H9 (cell line): ENCODE measurements around the gene CLINT1. TPM values are rescaled to one million over a fixed set of nuclear protein-coding genes. Genes with fewer than 3 reads are reported as not detected.

Experiments
- DNase-seq: peaks from one replicate; pipeline ENCODE4 v3.0.0-alpha.2; 2017
- H2AFZ ChIP-seq: one replicate; pipeline ENCODE4 v1.6.1; 2013; ENCODE audit warnings: mild to moderate bottlenecking, low read length, control low read depth, moderate library complexity
- H2AK5ac ChIP-seq: 2 replicates; pipeline ENCODE4 v1.6.1; 2013; ENCODE audit warnings: low read length, control low read depth, mixed read lengths; ENCODE audit not compliant: insufficient read length
- H2BK120ac ChIP-seq: one replicate; pipeline ENCODE4 v1.6.1; 2013; ENCODE audit warnings: low read depth, mild to moderate bottlenecking, low read length, control low read depth, inconsistent platforms; ENCODE audit not compliant: poor library complexity, severe bottlenecking
- H2BK12ac ChIP-seq: 2 replicates; pipeline ENCODE4 v1.6.1; 2013; ENCODE audit warnings: low read length, control low read depth, mixed read lengths, low read depth; ENCODE audit not compliant: insufficient read length
- H2BK15ac ChIP-seq: 2 replicates; pipeline ENCODE4 v1.6.1; 2013; ENCODE audit warnings: low read depth, low read length, control low read depth
- H2BK20ac ChIP-seq: one replicate; pipeline ENCODE4 v1.6.1; 2013; ENCODE audit warnings: low read depth, mild to moderate bottlenecking, low read length, control low read depth, inconsistent platforms; ENCODE audit not compliant: poor library complexity, severe bottlenecking
- H2BK5ac ChIP-seq: 2 replicates; pipeline ENCODE4 v1.6.1; 2013; ENCODE audit warnings: low read length, control low read depth, mixed read lengths; ENCODE audit not compliant: insufficient read length
- H3K14ac ChIP-seq: 2 replicates; pipeline ENCODE4 v1.6.1; 2013; ENCODE audit warnings: low read length, control low read depth; ENCODE audit not compliant: insufficient read depth
- H3K18ac ChIP-seq: 2 replicates; pipeline ENCODE4 v1.6.1; 2013; ENCODE audit warnings: low read depth, mild to moderate bottlenecking, mixed read lengths, low read length, control low read depth; ENCODE audit not compliant: insufficient read length
- H3K23ac ChIP-seq: 2 replicates; pipeline ENCODE4 v1.6.1; 2013; ENCODE audit warnings: low read length, control low read depth, mixed read lengths, low read depth; ENCODE audit not compliant: insufficient read length
- H3K23me2 ChIP-seq: 2 replicates; pipeline ENCODE4 v1.6.1; 2013; ENCODE audit warnings: low read depth, mild to moderate bottlenecking, mixed read lengths, low read length, control low read depth; ENCODE audit not compliant: insufficient read length, poor library complexity, severe bottlenecking
- H3K27ac ChIP-seq: 2 replicates; pipeline ENCODE4 v1.5.1; 2013; ENCODE audit warnings: low read length, control low read depth, mixed read lengths, low read depth; ENCODE audit not compliant: insufficient read length
- H3K27me3 ChIP-seq: 2 replicates; pipeline ENCODE4 v1.6.1; 2013; ENCODE audit warnings: low read length, control low read depth, inconsistent platforms; ENCODE audit not compliant: insufficient read depth
- H3K4ac ChIP-seq: 2 replicates; pipeline ENCODE4 v1.6.1; 2013; ENCODE audit warnings: low read depth, mild to moderate bottlenecking, control low read depth, inconsistent platforms, low read length, moderate library complexity
- H3K4me1 ChIP-seq: 2 replicates; pipeline ENCODE4 v1.6.1; 2013; ENCODE audit warnings: low read length, control low read depth, inconsistent platforms; ENCODE audit not compliant: insufficient read depth
- H3K4me2 ChIP-seq: 2 replicates; pipeline ENCODE4 v1.6.1; 2013; ENCODE audit warnings: low read length, control low read depth, mixed read lengths; ENCODE audit not compliant: insufficient read length, insufficient read depth
- H3K56ac ChIP-seq: 2 replicates; pipeline ENCODE4 v1.6.1; 2013; ENCODE audit warnings: low read depth, mild to moderate bottlenecking, mixed read lengths, low read length, control low read depth; ENCODE audit not compliant: insufficient read length
- H3K79me1 ChIP-seq: 2 replicates; pipeline ENCODE4 v1.6.1; 2013; ENCODE audit warnings: low read depth, mild to moderate bottlenecking, moderate library complexity, low read length, control low read depth, inconsistent platforms; ENCODE audit not compliant: insufficient read depth, poor library complexity, severe bottlenecking
- H3K79me2 ChIP-seq: 2 replicates; pipeline ENCODE4 v1.6.1; 2013; ENCODE audit warnings: low read length, control low read depth, inconsistent platforms; ENCODE audit not compliant: insufficient read depth
- H3K9ac ChIP-seq: 2 replicates; pipeline ENCODE4 v1.6.1; 2013; ENCODE audit warnings: low read length, control low read depth, mixed read lengths; ENCODE audit not compliant: insufficient read length; ENCODE audit errors: extremely low read depth
- H3K9me3 ChIP-seq: one replicate; pipeline ENCODE4 v1.6.1; 2013; ENCODE audit warnings: low read depth, low read length, inconsistent platforms; ENCODE audit not compliant: control insufficient read depth
- H3T11ph ChIP-seq: one replicate; pipeline ENCODE4 v1.6.1; 2013; ENCODE audit warnings: mild to moderate bottlenecking, low read length, control low read depth, inconsistent platforms
- H4K20me1 ChIP-seq: one replicate; pipeline ENCODE4 v1.6.1; 2013; ENCODE audit not compliant: control insufficient read depth, insufficient read length, insufficient read depth
- H4K5ac ChIP-seq: 2 replicates; pipeline ENCODE4 v1.6.1; 2013; ENCODE audit warnings: low read depth, mild to moderate bottlenecking, mixed read lengths, low read length, control low read depth; ENCODE audit not compliant: insufficient read length
- H4K8ac ChIP-seq: replicated peaks from 2 replicates; pipeline ENCODE4 v1.6.1; 2013; ENCODE audit warnings: low read length, control low read depth, mixed read lengths, low read depth; ENCODE audit not compliant: insufficient read length
- H4K91ac ChIP-seq: 2 replicates; pipeline ENCODE4 v1.6.1; 2013; ENCODE audit warnings: low read depth, mild to moderate bottlenecking, moderate library complexity, mixed read lengths, low read length, control low read depth; ENCODE audit not compliant: insufficient read length
- H3K27ac Mint-ChIP-seq, 3 experiments: 2 replicates in 2 of 3; 3 replicates in 1 of 3; pipeline ENCODE4 v1.8.0; 2020 to 2021; ENCODE audit warnings: mixed read lengths in 3 of 3, mild to moderate bottlenecking in 1 of 3, moderate library complexity in 1 of 3
- H3K27me3 Mint-ChIP-seq: 2 replicates; pipeline ENCODE4 v1.8.0; 2021; ENCODE audit warnings: low read depth, mild to moderate bottlenecking, moderate library complexity, mixed read lengths
- H3K36me3 Mint-ChIP-seq, 3 experiments: 2 replicates in 2 of 3; 3 replicates in 1 of 3; pipeline ENCODE4 v1.8.0; 2020 to 2021; ENCODE audit warnings: low read depth in 3 of 3, mixed read lengths in 3 of 3; ENCODE audit not compliant: insufficient read depth in 1 of 3
- H3K4me1 Mint-ChIP-seq, 2 experiments: 2 replicates each; pipeline ENCODE4 v1.8.0; 2020; ENCODE audit warnings: mixed read lengths in 2 of 2
- H3K4me3 Mint-ChIP-seq, 2 experiments: 2 replicates in 1 of 2; 3 replicates in 1 of 2; pipeline ENCODE4 v1.8.0; 2020 to 2021; ENCODE audit warnings: mild to moderate bottlenecking in 2 of 2, mixed read lengths in 2 of 2, moderate library complexity in 1 of 2
- H3K9me3 Mint-ChIP-seq, 2 experiments: 2 replicates in 1 of 2; 3 replicates in 1 of 2; pipeline ENCODE4 v1.8.0; 2020; ENCODE audit warnings: mild to moderate bottlenecking in 2 of 2, mixed read lengths in 2 of 2, moderate library complexity in 1 of 2
- CTCF ChIP-seq: fragments of 200-600 bp; sonication (generic); conservative IDR thresholded peaks from 3 replicates; pipeline ENCODE4 v1.8.0; 2021; ENCODE audit warnings: antibody characterized with exemption, mild to moderate bottlenecking
- WGBS: extraction: QIAGEN DNeasy Blood & Tissue Kit; methylation state at CpG from one replicate; pipeline ENCODE4 v1.1.7; 2013; ENCODE audit warnings: missing lambda C conversion rate, low lambda C conversion rate, mixed read lengths; ENCODE audit not compliant: insufficient read length; ENCODE audit errors: extremely low coverage; 5-methylcytosine and 5-hydroxymethylcytosine counted together
- total RNA-seq: library from RNA; stranded (reverse); gene quantifications from 2 replicates; pipeline ENCODE4 v1.2.1, GENCODE V29; 2021

The CLINT1 gene
- total RNA-seq, 1 experiment from 2014 or later = 79.1 TPM

- no peak overlapping the region for H3K9ac ChIP-seq
- H3K23ac ChIP-seq = no peak overlapping the region
- H4K91ac ChIP-seq = no peak overlapping the region
- no peak overlapping the region for H3T11ph ChIP-seq
- H3K79me2 ChIP-seq = no peaks in the 10 kb centered on the region
- H2BK5ac ChIP-seq = no peak overlapping the region
- H4K8ac ChIP-seq = no peak overlapping the region
- peaks cover 3 to 4% of the 10 kb centered on the region in 2 experiments; a peak in 4 of 5 replicates for H3K9me3 Mint-ChIP-seq
- no peak overlapping the region for H3K4ac ChIP-seq
- no peak overlapping the region for H2BK15ac ChIP-seq
- no peak overlapping the region for H4K5ac ChIP-seq
- no peak overlapping the region for H2BK12ac ChIP-seq
- H3K9me3 ChIP-seq = no peaks in the 10 kb centered on the region
- 0 out of 2 replicates have a peak, but pooled peaks cover 2% of the 10 kb centered on the region for H3K27me3 Mint-ChIP-seq
- no peak overlapping the region for H2BK120ac ChIP-seq
- H3K14ac ChIP-seq = no peak overlapping the region
- no peaks in the 10 kb centered on the region for H3K23me2 ChIP-seq
- H3K4me2 ChIP-seq = no peak overlapping the region
- H3K4me1 Mint-ChIP-seq = peaks cover 21 to 26% of the 10 kb centered on the region in 2 experiments
- H3K79me1 ChIP-seq = no peaks in the 10 kb centered on the region
- peaks cover 0 to 4% (median 0%) of the 10 kb centered on the region in 3 experiments; a peak in 3 of 7 replicates for H3K36me3 Mint-ChIP-seq
- no peak overlapping the region for H3K27ac Mint-ChIP-seq
- DNase-seq = no peak
- no peak overlapping the region for H2BK20ac ChIP-seq
- H3K27ac ChIP-seq = no peak overlapping the region
- H3K56ac ChIP-seq = no peak overlapping the region
- WGBS = no CpG with 5 or more reads among the region's 4 CpGs
- no peak overlapping the region for H3K18ac ChIP-seq
- H3K4me3 Mint-ChIP-seq = no peak overlapping the region
- no peak overlapping the region for H2AFZ ChIP-seq
- peaks cover 3% of the 10 kb centered on the region; the same call in 1 of the 2 replicates for H3K4me1 ChIP-seq
- TF ChIP-seq CTCF = no peak
- H3K27me3 ChIP-seq = no peaks in the 10 kb centered on the region
- no peaks in the 10 kb centered on the region for H4K20me1 ChIP-seq
- no peak overlapping the region for H2AK5ac ChIP-seq
Observed at GRCh38 chr5:157865781-157866180, 6.8 kb upstream of the CLINT1 start.
